Dedifferentiated amniotic fluid mesenchymal stem cell (primary cell): Measurements from ENCODE around the gene TMEM179.

Experiments used
- DNase-seq: peaks from one replicate; pipeline ENCODE4 v3.0.0-alpha.2; 2016; ENCODE audit errors: extremely low spot score

Gene TMEM179

GRCh38 chr14:104571246-104571645, 33.3 kb downstream of the TMEM179 start:
- no peak for DNase-seq

- no peak for DNase-seq
These were observed 35.1 kb downstream of the TMEM179 start for GRCh38 chr14:104569435-104569834.

DNA sequence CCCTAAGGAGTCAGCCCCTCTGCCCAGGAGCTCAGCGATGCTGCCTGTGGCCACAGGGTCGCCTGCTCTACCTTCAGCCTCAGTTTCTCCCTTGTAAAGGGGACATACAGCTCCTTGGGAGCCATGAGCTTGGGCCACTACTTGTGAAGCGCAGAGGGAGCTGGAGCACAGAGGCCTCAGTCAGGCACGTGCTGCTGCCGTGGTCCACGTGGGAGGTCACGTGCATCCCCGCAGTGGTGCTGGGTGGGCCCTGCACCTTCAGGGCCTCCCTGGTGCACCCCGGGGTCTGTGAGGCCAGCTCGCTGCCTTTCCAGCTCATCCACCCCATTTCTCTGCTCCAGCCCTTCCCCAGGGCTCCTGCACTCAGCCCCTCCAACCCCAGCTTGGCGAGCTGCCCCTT, 36.0 kb downstream of the TMEM179 start:
- DNase-seq = no peak

GRCh38 chr14:104567957-104568225, 36.7 kb downstream of the TMEM179 start:
- DNase-seq = no peak

DNA sequence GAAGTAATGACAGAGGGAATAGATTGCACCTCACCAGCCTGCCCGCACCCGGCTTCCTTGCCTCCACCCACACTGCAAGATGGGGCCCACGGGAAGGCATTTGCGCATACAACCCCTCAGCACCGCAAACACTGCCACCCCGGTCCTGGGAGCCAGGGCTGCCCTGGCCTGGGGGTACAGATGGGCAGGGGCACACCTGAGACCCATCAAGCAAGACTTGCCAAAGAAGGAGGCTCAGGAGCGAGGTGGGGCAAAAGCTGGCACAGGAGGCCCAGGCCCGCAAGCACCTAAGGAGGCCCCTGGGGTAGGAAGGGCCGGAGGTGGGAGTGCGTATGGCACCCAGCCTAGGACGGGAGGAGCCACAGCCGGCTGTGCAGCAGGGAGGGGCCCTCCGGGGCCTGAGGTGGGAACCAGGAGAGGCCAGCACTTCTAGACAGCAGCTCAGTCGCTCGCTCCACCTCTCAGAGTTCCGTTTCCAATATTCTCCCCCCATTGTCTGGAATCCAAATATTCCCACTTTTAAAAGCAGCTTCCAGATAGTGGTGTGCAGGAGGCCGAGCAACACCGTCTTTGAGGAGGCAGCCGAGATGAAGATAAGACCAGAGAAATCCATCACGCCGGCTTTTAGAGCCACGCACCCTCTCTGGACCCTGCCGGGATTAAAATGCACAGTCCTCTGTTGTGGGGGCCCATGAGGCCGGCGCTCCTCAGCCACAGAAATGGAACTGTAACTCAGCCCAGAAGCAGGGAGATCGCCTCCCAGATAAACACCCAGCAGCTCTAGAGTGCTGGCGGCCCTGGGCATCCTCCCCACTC, 37.2 kb downstream of the TMEM179 start:
- DNase-seq = no peak

GRCh38 chr14:104564744-104565679, 39.6 kb downstream of the TMEM179 start:
- DNase-seq = no peak

DNA sequence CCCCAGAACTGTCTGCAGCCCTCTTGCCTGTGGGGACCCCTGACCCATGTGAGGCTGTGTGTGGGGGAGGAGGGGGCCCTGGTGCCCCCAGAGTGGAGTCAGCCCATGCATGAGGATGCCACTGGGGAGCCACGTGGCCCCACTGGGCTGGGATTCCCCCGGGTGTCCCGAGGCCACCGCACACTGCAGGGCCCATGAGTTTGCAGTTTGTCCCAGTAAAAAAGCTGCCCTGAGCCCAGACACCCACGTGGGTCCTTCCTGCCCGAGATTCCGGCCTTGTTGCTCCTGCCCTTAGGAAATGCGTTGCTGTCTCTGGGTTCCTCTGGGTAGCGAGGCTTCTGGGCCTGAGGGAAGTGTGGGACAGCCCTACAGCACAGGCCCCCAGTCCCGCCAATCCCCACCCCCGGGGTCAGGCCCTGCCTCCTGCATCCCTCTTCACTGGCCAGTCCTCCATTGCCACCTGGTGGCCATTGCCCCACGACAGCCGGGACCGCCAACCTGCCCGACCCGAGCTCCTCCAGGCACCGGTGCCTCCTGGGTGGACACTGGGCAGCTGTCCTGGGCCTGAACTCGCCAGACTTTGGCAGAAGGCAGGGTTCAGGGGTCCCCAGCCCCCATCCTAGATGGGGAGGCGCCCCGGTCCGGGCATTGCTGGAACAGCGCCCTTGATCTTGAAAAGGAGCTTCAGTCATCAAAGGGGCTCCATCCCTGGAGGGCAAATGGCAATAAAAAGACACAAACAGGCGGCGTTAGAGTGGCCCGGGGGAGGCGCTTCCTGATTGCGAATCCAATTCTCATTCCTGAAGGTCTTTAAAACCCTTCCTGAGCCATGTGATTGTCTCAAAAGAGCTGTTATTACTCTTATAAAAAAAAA, 40.6 kb downstream of the TMEM179 start:
- peak; percentile 15 for DNase-seq

- DNase-seq = no peak
These were observed 41.3 kb downstream of the TMEM179 start for GRCh38 chr14:104563191-104563741.

DNA sequence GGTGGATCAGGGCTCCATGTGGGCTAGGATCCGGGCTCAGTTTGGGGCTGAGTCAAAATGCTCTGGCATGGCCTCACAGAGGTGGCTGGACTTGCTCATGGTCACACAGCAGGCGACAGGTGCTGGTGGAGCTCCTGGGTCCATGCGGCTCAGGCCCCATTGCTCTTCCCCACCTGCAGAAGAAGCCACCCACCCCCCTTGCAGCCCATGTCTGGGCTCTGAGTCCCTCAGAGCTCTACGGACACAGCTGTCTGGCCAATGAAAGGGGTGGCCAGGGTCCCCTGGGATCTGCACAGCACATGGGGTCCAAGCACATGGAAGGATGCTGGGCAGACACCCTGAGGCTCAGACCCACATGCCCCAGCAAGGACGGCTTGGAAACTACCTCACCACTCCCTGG, 42.0 kb downstream of the TMEM179 start:
- DNase-seq = no peak

DNA sequence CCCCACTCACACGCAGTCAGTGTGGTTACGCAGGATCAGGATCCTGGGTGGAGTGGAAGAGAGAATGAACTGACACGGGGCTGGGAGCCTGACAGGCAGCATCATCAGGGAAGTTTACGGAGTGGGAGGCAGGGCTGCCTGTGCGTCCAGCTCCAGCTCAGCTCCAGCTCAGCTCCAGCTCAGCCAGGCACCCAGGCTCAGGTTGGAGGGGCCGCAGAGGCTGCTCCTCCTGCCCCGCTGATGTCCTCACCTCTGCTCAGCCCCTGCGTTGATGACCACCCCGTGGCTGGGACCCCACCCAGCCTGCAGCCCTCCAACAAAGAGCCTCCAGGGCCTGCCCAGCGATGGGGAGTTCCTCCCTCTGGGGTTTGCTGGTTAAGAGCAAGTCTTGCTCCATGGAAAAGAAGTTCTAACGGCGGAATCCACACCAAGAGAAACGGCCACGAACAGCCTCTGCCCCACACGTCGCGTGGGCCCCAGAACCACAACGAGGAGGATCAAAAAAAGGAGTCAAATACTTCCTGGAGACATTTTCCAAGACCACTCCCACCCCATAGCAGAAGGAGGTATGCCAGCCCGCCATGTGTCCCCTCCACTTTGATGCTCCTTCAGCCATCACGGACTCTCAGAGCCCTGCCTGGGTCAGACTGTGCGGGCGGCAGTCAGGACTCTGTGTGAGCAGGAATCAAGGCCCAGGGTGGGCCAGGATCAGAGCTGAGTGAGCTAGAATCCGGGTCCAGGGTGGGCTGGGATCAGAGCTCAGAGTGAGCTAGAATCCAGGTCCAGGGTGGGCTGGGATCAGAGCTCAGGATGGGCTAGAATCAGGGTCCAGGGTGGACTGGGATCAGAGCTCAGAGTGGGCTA, 42.7 kb downstream of the TMEM179 start:
- DNase-seq = no peak

GRCh38 chr14:104561124-104561557, 43.4 kb downstream of the TMEM179 start:
- no peak for DNase-seq

DNA sequence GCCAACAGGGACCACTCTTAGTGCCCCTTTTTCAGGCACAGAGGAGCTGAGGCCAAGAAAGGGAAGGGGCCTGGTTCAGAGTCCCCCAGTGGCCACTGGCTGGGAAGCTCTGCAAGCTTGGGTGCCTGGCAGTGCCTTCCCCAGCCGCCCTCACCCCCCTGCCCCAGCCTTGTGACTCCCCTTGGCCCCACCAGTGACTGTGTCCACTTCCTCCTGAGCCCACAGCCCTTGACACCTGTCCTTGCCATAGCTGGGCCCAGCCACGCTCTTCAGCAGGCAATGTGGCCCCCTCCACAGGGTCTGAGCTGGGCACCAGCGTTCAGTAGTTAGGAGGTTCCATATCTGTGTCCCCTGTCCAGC, 44.0 kb downstream of the TMEM179 start:
- no peak for DNase-seq

- DNase-seq = no peak
These were observed 44.6 kb downstream of the TMEM179 start for GRCh38 chr14:104559804-104560585.

DNA sequence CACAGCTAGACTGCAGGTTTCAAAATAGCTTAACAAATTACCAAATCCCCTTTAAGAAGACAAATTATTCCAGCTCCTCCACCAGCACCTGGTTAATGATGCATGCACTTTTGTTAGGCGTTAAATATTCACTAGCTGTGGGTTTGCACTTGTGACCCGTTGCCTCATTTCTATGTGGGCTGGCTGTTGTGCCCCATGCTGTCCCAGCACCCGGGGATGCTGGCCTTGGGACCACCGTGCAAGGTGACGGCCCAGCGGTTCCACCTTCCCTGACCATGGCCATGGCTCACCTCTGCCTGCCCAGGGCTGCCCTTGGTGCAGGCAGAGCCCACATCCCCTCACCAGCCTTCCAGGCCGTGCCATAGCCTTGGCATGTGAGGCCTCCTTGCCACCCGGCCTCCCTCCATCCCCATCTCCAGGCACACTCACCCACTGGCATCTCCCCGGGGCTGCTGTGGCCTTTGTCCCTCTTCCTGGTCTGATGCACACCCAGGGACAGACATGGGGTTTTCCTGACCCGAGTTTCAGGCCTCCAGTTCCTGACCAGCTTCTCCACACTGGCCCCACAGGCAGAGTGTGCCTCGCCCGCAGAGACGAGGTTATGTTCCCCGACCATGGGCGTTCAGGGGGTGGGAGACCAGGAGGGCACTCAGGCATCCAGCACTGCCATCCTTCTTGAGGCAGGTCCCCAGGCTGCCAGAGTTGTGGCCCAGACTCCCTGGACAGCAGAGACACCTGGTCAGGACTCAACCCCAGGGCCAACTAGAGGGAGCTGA, 45.4 kb downstream of the TMEM179 start:
- DNase-seq = no peak

- no peak for DNase-seq
These were observed 46.1 kb downstream of the TMEM179 start for GRCh38 chr14:104558231-104559027.

- no peak for DNase-seq
These were observed 46.8 kb downstream of the TMEM179 start for GRCh38 chr14:104557766-104558165.

DNA sequence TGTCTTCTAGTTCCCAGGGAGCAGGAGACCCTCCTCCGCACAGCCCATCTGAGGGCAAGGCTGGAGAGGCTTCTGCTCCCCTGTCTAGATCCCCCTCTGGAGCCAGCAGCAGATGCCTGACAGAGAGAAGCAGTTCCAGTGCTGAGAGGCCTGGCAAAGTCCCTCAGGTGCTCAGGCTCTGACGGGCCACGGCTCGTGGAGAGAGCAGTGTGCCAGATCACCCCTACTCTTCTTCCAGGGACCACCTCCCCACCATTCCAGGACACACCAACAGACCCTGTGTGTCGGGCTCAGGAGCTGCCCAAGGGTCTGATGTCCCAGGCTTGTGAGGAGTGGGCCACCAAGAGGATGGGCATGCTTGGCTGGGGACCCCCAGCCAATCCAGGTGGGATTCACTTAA, 47.5 kb downstream of the TMEM179 start:
- DNase-seq = no peak

- DNase-seq = no peak
These were observed 48.1 kb downstream of the TMEM179 start for GRCh38 chr14:104556256-104557021.
